HG03442 (cell line): ENCODE measurements around the gene BMP2K.
"Not testable (repeated sequence)": the region's sequence is repeated elsewhere in the genome, so short reads cannot be mapped to it uniquely, and the experiment has no call there.

Source experiments
- ATAC-seq: cut with Tn5 transposase; IDR thresholded peaks from one replicate; pipeline ENCODE4 v1.9.1; 2021; ENCODE audit warnings: mild to moderate bottlenecking, moderate library complexity; ENCODE audit not compliant: unreplicated experiment

BMP2K gene

GRCh38 chr4:78787392-78788006, 11.3 kb downstream of the BMP2K start:
- no peak for ATAC-seq

- no peak for ATAC-seq
Observed at GRCh38 chr4:78788007-78788889, 12.1 kb downstream of the BMP2K start.

- not testable (repeated sequence) for ATAC-seq
Observed at GRCh38 chr4:78795594-78796416, 19.7 kb downstream of the BMP2K start.

GRCh38 chr4:78796526-78796925, 20.4 kb downstream of the BMP2K start:
- ATAC-seq = no peak

- ATAC-seq = no peak
Observed at GRCh38 chr4:78797777-78798284, 21.7 kb downstream of the BMP2K start.

GRCh38 chr4:78799551-78800495, 23.7 kb downstream of the BMP2K start:
- ATAC-seq = peak; percentile 68

GRCh38 chr4:78800965-78801364, 24.8 kb downstream of the BMP2K start:
- ATAC-seq = no peak

- ATAC-seq = no peak
Observed at GRCh38 chr4:78803983-78804382, 27.8 kb downstream of the BMP2K start.

- no peak for ATAC-seq
Observed at GRCh38 chr4:78806943-78807460, 30.9 kb downstream of the BMP2K start.

GRCh38 chr4:78809295-78809694, 33.1 kb downstream of the BMP2K start:
- ATAC-seq = no peak

GRCh38 chr4:78809928-78810835, 34.0 kb downstream of the BMP2K start:
- ATAC-seq = no peak

- no peak for ATAC-seq
Observed at GRCh38 chr4:78811034-78811433, 34.9 kb downstream of the BMP2K start.

- no peak for ATAC-seq
Observed at GRCh38 chr4:78818530-78819079, 42.5 kb downstream of the BMP2K start.

- no peak for ATAC-seq
Observed at GRCh38 chr4:78824001-78824400, 47.9 kb downstream of the BMP2K start.

- ATAC-seq = no peak
Observed at GRCh38 chr4:78827191-78827590, 51.0 kb downstream of the BMP2K start.

- no peak for ATAC-seq
Observed at GRCh38 chr4:78829296-78829695, 53.1 kb downstream of the BMP2K start.

GRCh38 chr4:78839676-78840075, 63.5 kb downstream of the BMP2K start:
- not testable (repeated sequence) for ATAC-seq

GRCh38 chr4:78840286-78840685, 64.1 kb downstream of the BMP2K start:
- not testable (repeated sequence) for ATAC-seq

- ATAC-seq = peak; percentile 70
Observed at GRCh38 chr4:78845472-78845871, 69.3 kb downstream of the BMP2K start.
